Central memory CD4-positive, alpha-beta T cell (primary cell): ENCODE measurements around the gene MLEC.

Experiments used
- DNase-seq: peaks from one replicate; pipeline ENCODE4 v3.0.0; 2022

Gene MLEC

DNA sequence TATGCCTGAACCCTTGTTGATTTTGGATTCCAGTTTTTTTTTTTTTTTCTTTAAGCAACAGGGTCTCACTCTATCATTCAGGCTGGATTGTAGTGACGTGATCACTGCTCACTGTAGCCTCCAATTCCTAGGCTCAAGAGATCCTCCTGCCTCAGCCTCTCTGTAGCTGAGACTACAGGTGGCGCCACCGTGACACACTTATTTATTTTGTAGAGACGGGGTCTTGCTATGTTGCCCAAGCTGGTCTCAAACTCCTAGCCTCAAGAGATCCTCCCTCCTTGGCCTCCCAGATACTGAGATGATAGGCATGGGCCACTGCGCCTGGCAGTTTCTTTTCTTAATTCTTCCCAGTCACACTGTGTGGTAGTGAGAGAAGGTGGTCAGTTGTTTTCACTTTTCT, 63.9 kb downstream of the MLEC start:
- no peak for DNase-seq

DNA sequence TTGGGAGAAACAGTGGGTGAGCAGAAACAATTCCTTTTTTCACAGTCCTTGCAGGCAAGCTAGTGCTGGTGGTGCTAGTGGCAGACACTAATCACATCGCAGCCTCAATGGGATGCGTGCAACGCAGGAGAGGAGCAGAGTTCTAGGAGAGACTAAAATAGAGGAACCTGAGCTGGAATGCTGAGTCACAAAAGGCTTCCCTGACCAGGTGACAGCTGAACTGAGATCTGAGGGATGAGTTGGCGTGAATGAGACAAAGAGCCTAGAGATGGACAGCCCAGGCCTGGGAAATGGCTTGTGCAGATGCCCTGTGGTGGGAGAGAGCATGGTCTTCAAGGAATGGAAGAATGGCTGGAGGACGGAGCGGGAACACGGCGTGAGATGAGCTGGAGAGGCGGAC, 64.4 kb downstream of the MLEC start:
- no peak for DNase-seq
